A549 (cell line): ENCODE results near the gene ZEB1. TPM values are rescaled to one million over a fixed set of nuclear protein-coding genes. Genes with fewer than 3 reads are reported as not detected.

ENCODE experiments used
- ATAC-seq, 2 experiments: fragments of 200-7000 bp in 1 of 2; fragments of >200 bp in 1 of 2; cut with Nextera tagmentation in 1 of 2; cut with Tn5 transposase in 1 of 2; 3 replicates each; pipeline versions ENCODE4 v1.8.0 to v1.9.1; 2018 to 2020; ENCODE audit warnings: mild to moderate bottlenecking in 1 of 2, moderate library complexity in 1 of 2
- CTCF ChIA-PET: fragments of 300-600 bp; sonication (Branson Sonifier 250); formaldehyde crosslinking; extraction: SDS; loops from one replicate; lab custom pipeline; 2021; ENCODE audit warnings: antibody characterized with exemption, inconsistent platforms; lab: Yijun Ruan, JAX
- POLR2A ChIA-PET: fragments of 350-600 bp; formaldehyde crosslinking; extraction: SDS; loops from one replicate; lab custom pipeline; 2021; ENCODE audit warnings: antibody characterized with exemption, inconsistent platforms; lab: Yijun Ruan, JAX
- DNase-seq, 2 experiments: peaks; one replicate each; pipeline versions ENCODE4 v3.0.0 to v3.0.0-alpha.2; 2011 to 2016; ENCODE audit warnings: low read depth in 1 of 2, low spot score in 1 of 2
- FAIRE-seq: peaks from 2 replicates; lab custom pipeline; 2011; peaks lifted over from hg19 to GRCh38; lab: Jason Lieb, UNC
- H3K27ac ChIP-seq, 2 experiments: fragments of >200 bp; sonication (Bioruptor Twin); formaldehyde crosslinking; 3 replicates each; pipeline ENCODE4 v1.5.1; 2016 to 2017
- H3K4me1 ChIP-seq: fragments of >200 bp; sonication (Bioruptor Twin); formaldehyde crosslinking; 3 replicates; pipeline ENCODE4 v1.6.1; 2016
- H3K4me2 ChIP-seq: fragments of >200 bp; sonication (Bioruptor Twin); formaldehyde crosslinking; 3 replicates; pipeline ENCODE4 v1.6.1; 2016
- H3K4me3 ChIP-seq: fragments of >200 bp; sonication (Bioruptor Twin); formaldehyde crosslinking; 3 replicates; pipeline ENCODE4 v1.5.1; 2016
- H3K9me3 ChIP-seq: fragments of >200 bp; sonication (Bioruptor Twin); formaldehyde crosslinking; 3 replicates; pipeline ENCODE4 v1.6.1; 2016
- CEBPB ChIP-seq, 2 experiments: fragments of >200 bp in 1 of 2; sonication (Bioruptor Twin) in 1 of 2; formaldehyde crosslinking in 1 of 2; IDR thresholded peaks; 2 replicates each; pipeline ENCODE4 v1.6.1; 2012 to 2016
- EP300 ChIP-seq, 2 experiments: fragments of >200 bp; sonication (Bioruptor Twin); formaldehyde crosslinking; IDR thresholded peaks; 2 replicates in 1 of 2; 3 replicates in 1 of 2; pipeline ENCODE4 v1.6.1; 2016 to 2017
- FOXS1 ChIP-seq: fragments of 250-450 bp; sonication (Bioruptor Pico); IDR thresholded peaks from 2 replicates; pipeline ENCODE4 v1.5.0; 2020; ENCODE audit warnings: mild to moderate bottlenecking, moderate library complexity
- HEYL ChIP-seq: fragments of 250-450 bp; sonication (Bioruptor Pico); IDR thresholded peaks from 2 replicates; pipeline ENCODE4 v1.8.0; 2021; ENCODE audit warnings: mild to moderate bottlenecking, moderate library complexity
- JUN ChIP-seq, 2 experiments: fragments of >200 bp; sonication (Bioruptor Twin); formaldehyde crosslinking; IDR thresholded peaks; 2 replicates in 1 of 2; 3 replicates in 1 of 2; pipeline ENCODE4 v1.6.1; 2016 to 2017
- JUNB ChIP-seq: fragments of >200 bp; sonication (Bioruptor Twin); formaldehyde crosslinking; IDR thresholded peaks from 2 replicates; pipeline ENCODE4 v1.6.1; 2016
- KDM5A ChIP-seq: fragments of 200-600 bp; sonication (generic); IDR thresholded peaks from 2 replicates; pipeline ENCODE4 v1.6.1; 2016; ENCODE audit warnings: antibody characterized with exemption, mild to moderate bottlenecking
- NFE2L2 ChIP-seq: fragments of 150-350 bp; conservative IDR thresholded peaks from 2 replicates; pipeline ENCODE4 v1.6.1; 2014; ENCODE audit warnings: low read length
- RAD21 ChIP-seq, 2 experiments: fragments of >200 bp in 1 of 2; sonication (Bioruptor Twin) in 1 of 2; formaldehyde crosslinking in 1 of 2; IDR thresholded peaks in 1 of 2; conservative IDR thresholded peaks in 1 of 2; 2 replicates in 1 of 2; 3 replicates in 1 of 2; pipeline ENCODE4 v1.6.1; 2012 to 2018; ENCODE audit warnings: inconsistent platforms in 1 of 2
- RARB ChIP-seq: fragments of 250-450 bp; sonication (Bioruptor Pico); IDR thresholded peaks from 2 replicates; pipeline ENCODE4 v1.8.0; 2021; ENCODE audit warnings: mild to moderate bottlenecking, moderate library complexity
- RCOR1 ChIP-seq: fragments of 150-350 bp; IDR thresholded peaks from 2 replicates; pipeline ENCODE4 v1.6.1; 2014; ENCODE audit warnings: antibody characterized with exemption, low read length, low read depth
- RFX5 ChIP-seq: fragments of 450-650 bp; IDR thresholded peaks from 2 replicates; pipeline ENCODE4 v1.7.1; 2014; ENCODE audit warnings: antibody characterized with exemption, mild to moderate bottlenecking, moderate library complexity
- SMC3 ChIP-seq: fragments of >200 bp; sonication (Bioruptor Twin); formaldehyde crosslinking; IDR thresholded peaks from 3 replicates; pipeline ENCODE4 v1.6.1; 2018; ENCODE audit warnings: inconsistent platforms
- SREBF2 ChIP-seq: fragments of 450-650 bp; IDR thresholded peaks from 2 replicates; pipeline ENCODE4 v1.6.1; 2014; ENCODE audit warnings: mild to moderate bottlenecking, moderate library complexity
- ZC3H11A ChIP-seq: fragments of 450-650 bp; IDR thresholded peaks from 2 replicates; pipeline ENCODE4 v1.6.1; 2014; ENCODE audit warnings: antibody characterized with exemption, mild to moderate bottlenecking
- ZSCAN20 ChIP-seq: fragments of 250-450 bp; sonication (Bioruptor Pico); IDR thresholded peaks from 2 replicates; pipeline ENCODE4 v1.8.0; 2022; ENCODE audit warnings: mild to moderate bottlenecking, moderate library complexity
- WGBS: methylation state at CpG from one replicate; pipeline ENCODE4 v1.1.6; 2017; ENCODE audit errors: missing lambda C conversion rate; 5-methylcytosine and 5-hydroxymethylcytosine counted together
- polyA plus RNA-seq, 4 experiments: library from polyadenylated mRNA; depleted of rRNA in 3 of 4; stranded (reverse); fragments of >200 nt; fragmentation: RNase III in 1 of 4; extraction: RNeasy Plus Mini Kit Qiagen cat#74134 plus additional on column Dnase treatment in 1 of 4; gene quantifications; 2 replicates in 3 of 4; 3 replicates in 1 of 4; pipeline ENCODE4 v1.2.3, GENCODE V29; 2011 to 2017
- TF ChIP-seq, protein P1 (sequence below): IDR thresholded peaks from 2 replicates; pipeline ENCODE4 v1.6.1; 2012
- TF ChIP-seq, protein P2 (sequence below): IDR thresholded peaks from 2 replicates; pipeline ENCODE4 v1.6.1; 2012
- TF ChIP-seq, protein P3 (sequence below): fragments of >200 bp; sonication (Bioruptor Twin); formaldehyde crosslinking; IDR thresholded peaks from 3 replicates; pipeline ENCODE4 v1.6.1; 2016
- TF ChIP-seq, protein P4 (sequence below): fragments of >200 bp; sonication (Bioruptor Twin); formaldehyde crosslinking; IDR thresholded peaks from 3 replicates; pipeline ENCODE4 v1.5.1; 2016
- TF ChIP-seq, protein P5 (sequence below): fragments of >200 bp; sonication (Bioruptor Twin); formaldehyde crosslinking; IDR thresholded peaks from 2 replicates; pipeline ENCODE4 v1.6.1; 2016
- TF ChIP-seq, protein P6 (sequence below): fragments of 200-600 bp; sonication (generic); IDR thresholded peaks from 2 replicates; pipeline ENCODE4 v1.6.1; 2016; ENCODE audit warnings: antibody characterized with exemption, mild to moderate bottlenecking, moderate library complexity

ZEB1 gene
- polyA plus RNA-seq, 2 of the 4 experiments (the other 2 are of a cell fraction): 8.1 to 23.8 TPM

DNA sequence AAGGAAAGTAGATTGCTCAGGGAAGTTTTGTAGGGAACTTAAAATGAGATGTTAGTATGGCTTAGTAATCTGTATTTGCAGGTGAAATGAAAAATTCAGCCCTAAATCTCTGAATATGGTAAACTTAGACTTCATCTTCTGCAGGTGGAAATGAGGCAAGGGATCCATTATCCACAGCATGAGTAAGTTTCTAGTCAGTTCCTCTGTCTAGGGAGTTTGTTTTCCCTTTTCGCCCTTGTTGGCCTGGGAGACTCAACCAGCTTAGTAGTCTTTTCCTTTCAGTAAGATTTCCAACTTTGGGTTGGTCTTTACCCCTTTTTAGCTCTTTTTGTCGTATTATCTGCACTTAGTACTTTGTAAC is 65.6 kb downstream of the ZEB1 start:
- ATAC-seq: no peak
- H3K4me3 ChIP-seq: no peak overlapping the region
- 89% methylated on average over 2 of the region's 2 CpGs for WGBS
- no peak for TF ChIP-seq HEYL (CRISPR knock-in tag)
- TF ChIP-seq ZC3H11A: no peak
- TF ChIP-seq ZSCAN20 (CRISPR knock-in tag): no peak
- TF ChIP-seq, protein P1, sequence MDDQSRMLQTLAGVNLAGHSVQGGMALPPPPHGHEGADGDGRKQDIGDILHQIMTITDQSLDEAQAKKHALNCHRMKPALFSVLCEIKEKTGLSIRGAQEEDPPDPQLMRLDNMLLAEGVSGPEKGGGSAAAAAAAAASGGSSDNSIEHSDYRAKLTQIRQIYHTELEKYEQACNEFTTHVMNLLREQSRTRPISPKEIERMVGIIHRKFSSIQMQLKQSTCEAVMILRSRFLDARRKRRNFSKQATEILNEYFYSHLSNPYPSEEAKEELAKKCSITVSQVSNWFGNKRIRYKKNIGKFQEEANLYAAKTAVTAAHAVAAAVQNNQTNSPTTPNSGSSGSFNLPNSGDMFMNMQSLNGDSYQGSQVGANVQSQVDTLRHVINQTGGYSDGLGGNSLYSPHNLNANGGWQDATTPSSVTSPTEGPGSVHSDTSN: no peak
- no peak for TF ChIP-seq NFE2L2
- no peak for TF ChIP-seq JUNB
- TF ChIP-seq RARB (CRISPR knock-in tag): no peak
- TF ChIP-seq FOXS1: no peak
- no peak for TF ChIP-seq RFX5
- TF ChIP-seq KDM5A: no peak
- TF ChIP-seq RAD21 (conservative IDR thresholded peaks at IDR 0.05 in 1 of 2, IDR thresholded peaks at IDR 0.05 in 1 of 2): no peak
- TF ChIP-seq EP300 (IDR thresholded peaks at IDR 0.05): no peak
- TF ChIP-seq, protein P2, sequence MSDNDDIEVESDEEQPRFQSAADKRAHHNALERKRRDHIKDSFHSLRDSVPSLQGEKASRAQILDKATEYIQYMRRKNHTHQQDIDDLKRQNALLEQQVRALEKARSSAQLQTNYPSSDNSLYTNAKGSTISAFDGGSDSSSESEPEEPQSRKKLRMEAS: no peak
- no peak for TF ChIP-seq SMC3
- TF ChIP-seq, protein P3, sequence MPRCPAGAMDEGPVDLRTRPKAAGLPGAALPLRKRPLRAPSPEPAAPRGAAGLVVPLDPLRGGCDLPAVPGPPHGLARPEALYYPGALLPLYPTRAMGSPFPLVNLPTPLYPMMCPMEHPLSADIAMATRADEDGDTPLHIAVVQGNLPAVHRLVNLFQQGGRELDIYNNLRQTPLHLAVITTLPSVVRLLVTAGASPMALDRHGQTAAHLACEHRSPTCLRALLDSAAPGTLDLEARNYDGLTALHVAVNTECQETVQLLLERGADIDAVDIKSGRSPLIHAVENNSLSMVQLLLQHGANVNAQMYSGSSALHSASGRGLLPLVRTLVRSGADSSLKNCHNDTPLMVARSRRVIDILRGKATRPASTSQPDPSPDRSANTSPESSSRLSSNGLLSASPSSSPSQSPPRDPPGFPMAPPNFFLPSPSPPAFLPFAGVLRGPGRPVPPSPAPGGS: no peak
- no peak for TF ChIP-seq JUN (IDR thresholded peaks at IDR 0.05)
- TF ChIP-seq CEBPB (IDR thresholded peaks at IDR 0.05): no peak
- TF ChIP-seq, protein P4, sequence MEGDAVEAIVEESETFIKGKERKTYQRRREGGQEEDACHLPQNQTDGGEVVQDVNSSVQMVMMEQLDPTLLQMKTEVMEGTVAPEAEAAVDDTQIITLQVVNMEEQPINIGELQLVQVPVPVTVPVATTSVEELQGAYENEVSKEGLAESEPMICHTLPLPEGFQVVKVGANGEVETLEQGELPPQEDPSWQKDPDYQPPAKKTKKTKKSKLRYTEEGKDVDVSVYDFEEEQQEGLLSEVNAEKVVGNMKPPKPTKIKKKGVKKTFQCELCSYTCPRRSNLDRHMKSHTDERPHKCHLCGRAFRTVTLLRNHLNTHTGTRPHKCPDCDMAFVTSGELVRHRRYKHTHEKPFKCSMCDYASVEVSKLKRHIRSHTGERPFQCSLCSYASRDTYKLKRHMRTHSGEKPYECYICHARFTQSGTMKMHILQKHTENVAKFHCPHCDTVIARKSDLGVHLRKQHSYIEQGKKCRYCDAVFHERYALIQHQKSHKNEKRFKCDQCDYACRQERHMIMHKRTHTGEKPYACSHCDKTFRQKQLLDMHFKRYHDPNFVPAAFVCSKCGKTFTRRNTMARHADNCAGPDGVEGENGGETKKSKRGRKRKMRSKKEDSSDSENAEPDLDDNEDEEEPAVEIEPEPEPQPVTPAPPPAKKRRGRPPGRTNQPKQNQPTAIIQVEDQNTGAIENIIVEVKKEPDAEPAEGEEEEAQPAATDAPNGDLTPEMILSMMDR: no peak
- TF ChIP-seq, protein P5, sequence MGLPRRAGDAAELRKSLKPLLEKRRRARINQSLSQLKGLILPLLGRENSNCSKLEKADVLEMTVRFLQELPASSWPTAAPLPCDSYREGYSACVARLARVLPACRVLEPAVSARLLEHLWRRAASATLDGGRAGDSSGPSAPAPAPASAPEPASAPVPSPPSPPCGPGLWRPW: no peak
- H3K9me3 ChIP-seq: no peaks in the 10 kb centered on the region
- DNase-seq: no peak
- no peak for FAIRE-seq
- ChIA-PET POLR2A (interaction anchor here (0.6 kb wide), 1 partner anchor 17 kb away, joined by 3 read pairs; no protein-coding TSS in a partner anchor), CTCF (no interaction called here)
- no peak overlapping the region for H3K27ac ChIP-seq
- no peaks in the 10 kb centered on the region for H3K4me1 ChIP-seq
- H3K4me2 ChIP-seq: no peak overlapping the region

DNA sequence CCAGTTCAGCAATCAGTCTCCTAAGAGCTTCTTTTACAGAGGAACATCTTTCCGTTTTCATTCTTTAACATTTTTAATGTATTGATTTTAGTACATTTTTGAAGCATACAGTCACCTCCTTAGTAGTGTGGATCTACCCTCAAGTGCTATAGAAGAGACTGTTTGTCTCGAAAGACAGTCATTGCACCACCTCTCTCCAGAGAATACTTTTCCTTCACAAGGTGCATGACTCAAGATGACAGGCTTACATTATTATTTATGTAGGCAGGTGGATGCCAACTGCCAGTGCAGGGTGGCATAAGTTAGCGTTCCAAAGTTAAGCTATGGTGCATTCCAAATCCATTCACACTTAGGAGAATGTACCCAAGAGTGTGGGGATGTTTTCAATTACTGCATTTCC is 71.8 kb downstream of the ZEB1 start:
- ATAC-seq (no peak), FAIRE-seq (no peak)
- Histone ChIP-seq H3K4me2 (no peak overlapping the region), H3K9me3 (no peaks in the 10 kb centered on the region)
- POLR2A ChIA-PET: no interaction called here
- 84% methylated on average over 3 of the region's 3 CpGs for WGBS
- TF ChIP-seq SREBF2: no peak
- no peak for TF ChIP-seq RARB (CRISPR knock-in tag)
- TF ChIP-seq, protein P6, sequence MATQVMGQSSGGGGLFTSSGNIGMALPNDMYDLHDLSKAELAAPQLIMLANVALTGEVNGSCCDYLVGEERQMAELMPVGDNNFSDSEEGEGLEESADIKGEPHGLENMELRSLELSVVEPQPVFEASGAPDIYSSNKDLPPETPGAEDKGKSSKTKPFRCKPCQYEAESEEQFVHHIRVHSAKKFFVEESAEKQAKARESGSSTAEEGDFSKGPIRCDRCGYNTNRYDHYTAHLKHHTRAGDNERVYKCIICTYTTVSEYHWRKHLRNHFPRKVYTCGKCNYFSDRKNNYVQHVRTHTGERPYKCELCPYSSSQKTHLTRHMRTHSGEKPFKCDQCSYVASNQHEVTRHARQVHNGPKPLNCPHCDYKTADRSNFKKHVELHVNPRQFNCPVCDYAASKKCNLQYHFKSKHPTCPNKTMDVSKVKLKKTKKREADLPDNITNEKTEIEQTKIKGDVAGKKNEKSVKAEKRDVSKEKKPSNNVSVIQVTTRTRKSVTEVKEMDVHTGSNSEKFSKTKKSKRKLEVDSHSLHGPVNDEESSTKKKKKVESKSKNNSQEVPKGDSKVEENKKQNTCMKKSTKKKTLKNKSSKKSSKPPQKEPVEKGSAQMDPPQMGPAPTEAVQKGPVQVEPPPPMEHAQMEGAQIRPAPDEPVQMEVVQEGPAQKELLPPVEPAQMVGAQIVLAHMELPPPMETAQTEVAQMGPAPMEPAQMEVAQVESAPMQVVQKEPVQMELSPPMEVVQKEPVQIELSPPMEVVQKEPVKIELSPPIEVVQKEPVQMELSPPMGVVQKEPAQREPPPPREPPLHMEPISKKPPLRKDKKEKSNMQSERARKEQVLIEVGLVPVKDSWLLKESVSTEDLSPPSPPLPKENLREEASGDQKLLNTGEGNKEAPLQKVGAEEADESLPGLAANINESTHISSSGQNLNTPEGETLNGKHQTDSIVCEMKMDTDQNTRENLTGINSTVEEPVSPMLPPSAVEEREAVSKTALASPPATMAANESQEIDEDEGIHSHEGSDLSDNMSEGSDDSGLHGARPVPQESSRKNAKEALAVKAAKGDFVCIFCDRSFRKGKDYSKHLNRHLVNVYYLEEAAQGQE: no peak
- TF ChIP-seq RCOR1: no peak
- TF ChIP-seq, all 56 proteins: peak for 0
- CTCF ChIA-PET: interaction anchor here (0.6 kb wide), 1 partner anchor 75 kb away, joined by 3 read pairs; no protein-coding TSS in a partner anchor
- Histone ChIP-seq H3K27ac (no peak overlapping the region), H3K4me3 (no peak overlapping the region), H3K4me1 (no peaks in the 10 kb centered on the region)
- DNase-seq: no peak
